ENCODE data around the gene HPN. TPM values are rescaled to one million over a fixed set of nuclear protein-coding genes. Genes with fewer than 3 reads are reported as not detected.

Gene HPN
- total RNA-seq, 1 experiment from 2014 or later, result 10.6 TPM

- Histone ChIP-seq H3K56ac (ENCODE audit: insufficient read length, low read depth, low read length) (no peak overlapping the region), H3K27ac (ENCODE audit: insufficient read length, low read depth, low read length) (no peak overlapping the region), H3K9ac (ENCODE audit: extremely low read depth, insufficient read length, low read length) (no peak overlapping the region), H3K79me1 (ENCODE audit: insufficient read depth, low read depth, low read length, poor library complexity, severe bottlenecking) (no peaks in the 10 kb centered on the region), H3K14ac (ENCODE audit: insufficient read depth, low read length) (no peak overlapping the region), H2BK15ac (ENCODE audit: low read depth, low read length) (no peak overlapping the region), H2BK120ac (ENCODE audit: low read depth, low read length, poor library complexity, severe bottlenecking) (no peak overlapping the region), H4K91ac (ENCODE audit: insufficient read length, low read depth, low read length) (no peak overlapping the region), H2AFZ (ENCODE audit: low read length) (no peak overlapping the region), H4K20me1 (ENCODE audit: control insufficient read depth, insufficient read depth, insufficient read length) (no peaks in the 10 kb centered on the region), H3K9me3 (ENCODE audit: control insufficient read depth, low read depth, low read length) (no peaks in the 10 kb centered on the region), H3K4ac (ENCODE audit: low read depth, low read length) (no peak overlapping the region), H4K8ac (replicated peaks; ENCODE audit: insufficient read length, low read depth, low read length) (no peak overlapping the region), H2AK5ac (ENCODE audit: insufficient read length, low read length) (no peak overlapping the region), H4K5ac (ENCODE audit: insufficient read length, low read depth, low read length) (no peak overlapping the region), H3K4me1 (ENCODE audit: insufficient read depth, low read length) (peaks cover 5% of the 10 kb centered on the region; the same call in 1 of the 2 replicates), H3K79me2 (ENCODE audit: insufficient read depth, low read length) (no peaks in the 10 kb centered on the region), H2BK12ac (ENCODE audit: insufficient read length, low read depth, low read length) (no peak overlapping the region), H3K27me3 (ENCODE audit: insufficient read depth, low read length) (no peaks in the 10 kb centered on the region), H3K23ac (ENCODE audit: insufficient read length, low read depth, low read length) (no peak overlapping the region), H3K23me2 (ENCODE audit: insufficient read length, low read depth, low read length, poor library complexity, severe bottlenecking) (no peaks in the 10 kb centered on the region), H3K18ac (ENCODE audit: insufficient read length, low read depth, low read length) (no peak overlapping the region), H3T11ph (ENCODE audit: low read length) (no peak overlapping the region), H2BK5ac (ENCODE audit: insufficient read length, low read length) (no peak overlapping the region), H2BK20ac (ENCODE audit: low read depth, low read length, poor library complexity, severe bottlenecking) (no peak overlapping the region), H3K4me2 (ENCODE audit: insufficient read depth, insufficient read length, low read length) (no peak overlapping the region)
- Mint-ChIP-seq H3K27me3 (ENCODE audit: low read depth) (peaks cover 6% of the 10 kb centered on the region), H3K9me3 (peaks cover 3 to 6% of the 10 kb centered on the region in 2 experiments; a peak in 3 of 5 replicates), H3K27ac (no peak overlapping the region), H3K36me3 (ENCODE audit: insufficient read depth in 1 of 3, low read depth in 3 of 3) (no peaks in the 10 kb centered on the region; a peak in 1 of 7 replicates), H3K4me3 (no peak overlapping the region), H3K4me1 (peaks cover 7 to 14% of the 10 kb centered on the region in 2 experiments)
- no CpG with 5 or more reads among the region's 8 CpGs for WGBS (ENCODE audit: extremely low coverage, insufficient read length, low lambda C conversion rate)
- no peak for DNase-seq
- no peak for TF ChIP-seq CTCF (conservative IDR thresholded peaks at IDR 0.05)
These were observed 32.4 kb downstream of the HPN start for GRCh38 chr19:35073941-35074340.

Data from H9 (cell line).